ENCODE data around the gene RAB13. TPM values are rescaled to one million over a fixed set of nuclear protein-coding genes. Genes with fewer than 3 reads are reported as not detected.

Gene RAB13
- total and polyA plus RNA-seq, 2 of the 13 experiments (the other 11 are each of a cell fraction or from before 2014, with no cell fraction given), result 15.9 to 24.7 TPM

GRCh38 chr1:153967107-153967999 is 18.8 kb downstream of the RAB13 start, which contains the start of gene CREB3L4 (continued):
- TF ChIP-seq UBTF (CRISPR knock-in tag; IDR thresholded peaks at IDR 0.05) (peak; percentile 90), HNF4A (CRISPR knock-in tag; IDR thresholded peaks at IDR 0.05) (peak; percentile 11; the same call in 1 of the 2 replicates), POLR2AphosphoS2 (IDR thresholded peaks at IDR 0.05; ENCODE audit: low read depth, low read length) (no peak), BCL6 (CRISPR knock-in tag; IDR thresholded peaks at IDR 0.05) (no peak; the same call in 1 of the 2 replicates), HHEX (CRISPR knock-in tag; IDR thresholded peaks at IDR 0.05) (no peak), ZSCAN25 (CRISPR knock-in tag; IDR thresholded peaks at IDR 0.05) (peak; percentile 44), ZKSCAN8 (CRISPR knock-in tag; IDR thresholded peaks at IDR 0.05; ENCODE audit: borderline replicate concordance) (0 out of 2 replicates have a peak, but pooled peaks have one; percentile 27), SP1 (IDR thresholded peaks at IDR 0.05) (no peak), SP1 (CRISPR knock-in tag; IDR thresholded peaks at IDR 0.05) (peak; percentile 25; the same call in 1 of the 2 replicates), ZSCAN29 (CRISPR knock-in tag; conservative IDR thresholded peaks at IDR 0.05) (peak; percentile 82), ZNF30 (CRISPR knock-in tag; IDR thresholded peaks at IDR 0.05) (no peak), FOXJ3 (CRISPR knock-in tag; IDR thresholded peaks at IDR 0.05; ENCODE audit: borderline replicate concordance) (no peak; the same call in 1 of the 2 replicates), ZBTB14 (CRISPR knock-in tag; IDR thresholded peaks at IDR 0.05) (no peak), ZNF614 (CRISPR knock-in tag; IDR thresholded peaks at IDR 0.05; ENCODE audit: borderline replicate concordance) (peak; percentile 30; the same call in 1 of the 2 replicates), ZNF513 (CRISPR knock-in tag; conservative IDR thresholded peaks at IDR 0.05) (no peak), AHR (CRISPR knock-in tag; IDR thresholded peaks at IDR 0.05) (no peak), ZSCAN5A (CRISPR knock-in tag; IDR thresholded peaks at IDR 0.05; ENCODE audit: borderline replicate concordance) (no peak; the same call in 1 of the 2 replicates), TRIM22 (IDR thresholded peaks at IDR 0.05) (no peak), TEF (CRISPR knock-in tag; IDR thresholded peaks at IDR 0.05) (peak; percentile 34; the same call in 1 of the 2 replicates), LBX2 (CRISPR knock-in tag; IDR thresholded peaks at IDR 0.05; ENCODE audit: borderline replicate concordance) (peak; percentile 52; the same call in 1 of the 2 replicates)
